K562 (cell line): ENCODE data around the gene CNFN. TPM values are rescaled to one million over a fixed set of nuclear protein-coding genes. Genes with fewer than 3 reads are reported as not detected.

Experiments used
- ATAC-seq: fragments of 200-7000 bp; cut with Tn5 transposase; 3 replicates; pipeline ENCODE4 v1.9.1; 2020; ENCODE audit warnings: moderate library complexity
- BruUV-seq: library from RNA; stranded (reverse); fragments of 400-500 nt; replicated peaks from 2 replicates; lab custom pipeline; 2021; lab: Mats Ljungman, UMichigan
- CTCF ChIA-PET: fragments of 300-600 bp; formaldehyde crosslinking; extraction: SDS; loops from one replicate; lab custom pipeline; 2021; ENCODE audit warnings: low intra/inter-chr PET ratio; lab: Yijun Ruan, JAX
- POLR2A ChIA-PET: fragments of 300-600, 350-650 bp; sonication (Branson Sonifier 250); formaldehyde crosslinking; extraction: SDS; loops from one replicate; lab custom pipeline; 2021; ENCODE audit warnings: antibody characterized with exemption, inconsistent platforms; lab: Yijun Ruan, JAX
- DNase-seq, 4 experiments: peaks; one replicate each; pipeline versions ENCODE4 v3.0.0 to v3.0.0-alpha.2; 2011 to 2018; ENCODE audit warnings: low spot score in 3 of 4, mixed read lengths in 3 of 4; ENCODE audit errors: extremely low read depth in 1 of 4
- FAIRE-seq: peaks from 2 replicates; lab custom pipeline; 2011; peaks lifted over from hg19 to GRCh38; lab: Jason Lieb, UNC
- H2AFZ ChIP-seq: 2 replicates; pipeline ENCODE4 v1.6.0; 2011; ENCODE audit warnings: low read depth, low read length, control low read depth, inconsistent platforms
- H3K27ac ChIP-seq: fragments of 200-600 bp; 3 replicates; pipeline ENCODE4 v1.8.0; 2011; ENCODE audit warnings: low read depth, mild to moderate bottlenecking, control low read depth, inconsistent platforms, low read length, moderate library complexity, mixed read lengths; ENCODE audit errors: extremely low read depth
- H3K27me3 ChIP-seq, 2 experiments: fragments of 300-600 bp in 1 of 2; 2 replicates in 1 of 2; 3 replicates in 1 of 2; pipeline versions ENCODE4 v1.6.0 to v1.8.0; 2011; ENCODE audit warnings: inconsistent platforms in 2 of 2, low read length in 2 of 2, mild to moderate bottlenecking in 1 of 2, mixed read lengths in 1 of 2, moderate library complexity in 1 of 2; ENCODE audit not compliant: control insufficient read depth in 2 of 2, insufficient read depth in 2 of 2
- H3K36me3 ChIP-seq: fragments of 300-600 bp; 3 replicates; pipeline ENCODE4 v1.8.0; 2011; ENCODE audit warnings: mild to moderate bottlenecking, low read length, inconsistent platforms; ENCODE audit not compliant: control insufficient read depth, insufficient read depth
- H3K4me1 ChIP-seq, 2 experiments: fragments of 200-600 bp in 1 of 2; replicated peaks in 1 of 2; 2 replicates in 1 of 2; 3 replicates in 1 of 2; pipeline versions ENCODE4 v1.5.1 to v1.8.0; 2011; ENCODE audit warnings: inconsistent platforms in 2 of 2, low read length in 2 of 2, mild to moderate bottlenecking in 1 of 2, mixed read lengths in 1 of 2, moderate library complexity in 1 of 2; ENCODE audit not compliant: control insufficient read depth in 2 of 2, insufficient read depth in 2 of 2
- H3K4me2 ChIP-seq: 2 replicates; pipeline ENCODE4 v1.6.1; 2011; ENCODE audit warnings: low read length, control low read depth, inconsistent platforms, mixed read lengths; ENCODE audit not compliant: insufficient read depth
- H3K4me3 ChIP-seq: fragments of 200-600 bp; sonication (generic), shearing (Covaris generic); 2 replicates; pipeline ENCODE4 v1.5.1; 2016; ENCODE audit warnings: control low read depth, inconsistent platforms
- H3K79me2 ChIP-seq: fragments of 200-600 bp; 3 replicates; pipeline ENCODE4 v1.8.0; 2011; ENCODE audit warnings: low read length, inconsistent platforms; ENCODE audit not compliant: control insufficient read depth, insufficient read depth
- H3K9ac ChIP-seq, 2 experiments: 2 replicates each; pipeline versions ENCODE4 v1.6.0 to v1.6.1; 2011; ENCODE audit warnings: low read depth in 2 of 2, low read length in 2 of 2, control low read depth in 1 of 2, inconsistent platforms in 1 of 2, mild to moderate bottlenecking in 1 of 2, mixed read lengths in 1 of 2; ENCODE audit not compliant: insufficient read depth in 1 of 2
- H3K9me1 ChIP-seq: one replicate; pipeline ENCODE4 v1.6.0; 2011; ENCODE audit warnings: inconsistent platforms, mild to moderate bottlenecking, low read length, moderate library complexity; ENCODE audit not compliant: control insufficient read depth, insufficient read depth
- H3K9me3 ChIP-seq: replicated peaks from 2 replicates; pipeline ENCODE4 v1.5.1; 2011; ENCODE audit warnings: low read depth, low read length, inconsistent platforms; ENCODE audit not compliant: control insufficient read depth, insufficient read depth
- H4K20me1 ChIP-seq: replicated peaks from 2 replicates; pipeline ENCODE4 v1.6.1; 2011; ENCODE audit warnings: low read length, inconsistent platforms, mixed read lengths; ENCODE audit not compliant: control insufficient read depth, insufficient read depth
- ELF1 ChIP-seq: fragments of 200-800 bp; sonication (Bioruptor generic); IDR thresholded peaks from 2 replicates; pipeline ENCODE4 v1.6.1; 2016; ENCODE audit warnings: missing genetic modification characterization, missing compliant biosample characterization
- EZH2 ChIP-seq: IDR thresholded peaks from 2 replicates; pipeline ENCODE4 v1.6.1; 2012; ENCODE audit warnings: low read depth, mild to moderate bottlenecking, inconsistent platforms, low read length, borderline replicate concordance
- FOSL1 ChIP-seq: fragments of 200-800 bp; sonication (Bioruptor generic); conservative IDR thresholded peaks from 2 replicates; pipeline ENCODE4 v1.6.1; 2016; ENCODE audit warnings: missing genetic modification characterization, missing compliant biosample characterization
- HSF4 ChIP-seq: fragments of 250-450 bp; sonication (Bioruptor Pico); IDR thresholded peaks from 2 replicates; pipeline ENCODE4 v2.1.2; 2022; ENCODE audit warnings: mild to moderate bottlenecking, moderate library complexity, borderline replicate concordance
- MXI1 ChIP-seq: IDR thresholded peaks from 2 replicates; pipeline ENCODE4 v1.6.1; 2011; ENCODE audit warnings: low read depth, mild to moderate bottlenecking, improper control_type of control experiment, low read length
- NCOR1 ChIP-seq: fragments of 450-650 bp; IDR thresholded peaks from 2 replicates; pipeline ENCODE4 v1.6.1; 2016; ENCODE audit warnings: mild to moderate bottlenecking, moderate library complexity
- NR3C1 ChIP-seq: sonication (generic); formaldehyde crosslinking; IDR thresholded peaks from 2 replicates; pipeline ENCODE4 v1.8.1; 2022; ENCODE audit warnings: missing genetic modification reagents
- RBM15 ChIP-seq: fragments of 200-400 bp; formaldehyde crosslinking; IDR thresholded peaks from 2 replicates; pipeline ENCODE4 v1.6.1; 2018; ENCODE audit warnings: mild to moderate bottlenecking, low read length, moderate library complexity; ENCODE audit not compliant: insufficient read depth
- RCOR1 ChIP-seq, 2 experiments: IDR thresholded peaks; 2 replicates each; pipeline ENCODE4 v1.6.1; 2012; ENCODE audit warnings: low read depth in 2 of 2, low read length in 2 of 2, borderline replicate concordance in 1 of 2, improper control_type of control experiment in 1 of 2
- ZNF274 ChIP-seq: IDR thresholded peaks from 2 replicates; pipeline ENCODE4 v1.6.1; 2011; ENCODE audit warnings: low read depth, mild to moderate bottlenecking, low read length, moderate library complexity, borderline replicate concordance
- ZNF766 ChIP-seq: fragments of 200-800 bp; sonication (Bioruptor generic); conservative IDR thresholded peaks from 2 replicates; pipeline ENCODE4 v1.6.1; 2016; ENCODE audit warnings: missing genetic modification characterization, missing compliant biosample characterization
- WGBS: fragments of 100-300 bp; shearing (Covaris generic); methylation state at CpG from one replicate; pipeline ENCODE4 v1.1.6; 2016; ENCODE audit warnings: low coverage, mixed read lengths; ENCODE audit not compliant: insufficient coverage; ENCODE audit errors: missing lambda C conversion rate; 5-methylcytosine and 5-hydroxymethylcytosine counted together
- in situ Hi-C: fragments of 300-500 bp; cut with MboI; formaldehyde crosslinking; loops from 4 replicates; pipeline ENCODE4 v1.15.0; 2018; ENCODE audit warnings: inconsistent platforms, mixed read lengths
- intact Hi-C: fragments of 100-400 bp; cut with micrococcal nuclease; formaldehyde crosslinking; loops from 2 replicates; pipeline ENCODE4 v1.14.2; 2022
- polyA plus RNA-seq, 8 experiments: library from polyadenylated mRNA; depleted of rRNA in 4 of 8; stranded (reverse) in 5 of 8; unstranded in 3 of 8; fragments of >200 nt; fragmentation: Nextera tagmentation in 2 of 8; fragmentation: Illumina TruSeq in 1 of 8; extraction: Ambion mirVana in 2 of 8; extraction: Trizol in 1 of 8; gene quantifications; 2 replicates each; pipeline versions ENCODE4 v1.2.1 to v1.2.3, GENCODE V29; 2011 to 2014; ENCODE audit warnings: inconsistent platforms in 1 of 8, missing spikeins in 1 of 8
- total RNA-seq, 7 experiments: library from RNA; depleted of rRNA in 6 of 7; stranded (reverse); fragments of >200 nt in 6 of 7; fragmentation: Illumina TruSeq in 2 of 7; extraction: Trizol in 2 of 7; gene quantifications; 2 replicates each; pipeline versions ENCODE4 v1.2.1 to v1.2.3, GENCODE V29; 2011 to 2021; ENCODE audit warnings: low replicate concordance in 1 of 7
- TF ChIP-seq, protein P1 (sequence below): fragments of 450-650 bp; IDR thresholded peaks from 2 replicates; pipeline ENCODE4 v1.7.0; 2016; ENCODE audit warnings: borderline replicate concordance
- TF ChIP-seq, protein P2 (sequence below): fragments of 250-450 bp; sonication (Bioruptor Pico); IDR thresholded peaks from 2 replicates; pipeline ENCODE4 v1.8.0; 2021; ENCODE audit warnings: moderate library complexity, mild to moderate bottlenecking, inconsistent platforms

Gene CNFN
- total and polyA plus RNA-seq, 9 of the 15 experiments (the other 6 are each of a cell fraction or from before 2014, with no cell fraction given) = 0.18 to 0.52 (median 0.27) TPM; not detected in 5

GRCh38 chr19:42352301-42353259 lies 37.5 kb downstream of the CNFN start:
- H3K4me3 ChIP-seq = no peak overlapping the region
- no peak overlapping the region for H3K27ac ChIP-seq
- no peak overlapping the region for H3K9ac ChIP-seq
- no peak overlapping the region for H3K4me2 ChIP-seq
- BruUV-seq = no TSS peak
- intact Hi-C loops = no loop called here
- H3K4me1 ChIP-seq = peaks cover 0 to 30% of the 10 kb centered on the region in 2 experiments; a peak in 2 of 5 replicates
- in situ Hi-C loops = no loop called here
- no peaks in the 10 kb centered on the region for H3K27me3 ChIP-seq
- ATAC-seq (peak; percentile 49), DNase-seq (peak in 2 of 4 experiments; percentile 26 to 36), FAIRE-seq (no peak)
- H3K79me2 ChIP-seq = no peaks in the 10 kb centered on the region
- no peaks in the 10 kb centered on the region for H4K20me1 ChIP-seq
- H3K9me3 ChIP-seq = no peaks in the 10 kb centered on the region
- ChIA-PET CTCF (no interaction called here), POLR2A (interaction anchor here (0.6 to 1.1 kb wide), 3 partner anchors 25 to 167 kb away, joined by 3 read pairs; partner anchors contain the start of gene GSK3A)
- no peaks in the 10 kb centered on the region for H3K9me1 ChIP-seq
- peaks cover 4% of the 10 kb centered on the region; the same call in 1 of the 3 replicates for H3K36me3 ChIP-seq
- H2AFZ ChIP-seq = no peak overlapping the region
- 77% methylated on average over 17 of the region's 31 CpGs for WGBS
- TF ChIP-seq NR3C1 (CRISPR knock-in tag) (no peak), RCOR1 (IDR thresholded peaks at IDR 0.05; ENCODE audit: borderline replicate concordance in 1 of 2, low read depth in 2 of 2, low read length in 2 of 2) (0 out of 4 replicates have a peak, but pooled peaks of 1 of the 2 experiments have one; percentile 18), HSF4 (CRISPR knock-in tag) (no peak), NCOR1 (no peak), ELF1 (no peak), ZNF766 (CRISPR knock-in tag) (no peak), ZNF274 (no peak), MXI1 (peak; percentile 52; the same call in 1 of the 2 replicates), FOSL1 (tag) (no peak), EZH2 (no peak), RBM15 (no peak)
- TF ChIP-seq, protein P1, sequence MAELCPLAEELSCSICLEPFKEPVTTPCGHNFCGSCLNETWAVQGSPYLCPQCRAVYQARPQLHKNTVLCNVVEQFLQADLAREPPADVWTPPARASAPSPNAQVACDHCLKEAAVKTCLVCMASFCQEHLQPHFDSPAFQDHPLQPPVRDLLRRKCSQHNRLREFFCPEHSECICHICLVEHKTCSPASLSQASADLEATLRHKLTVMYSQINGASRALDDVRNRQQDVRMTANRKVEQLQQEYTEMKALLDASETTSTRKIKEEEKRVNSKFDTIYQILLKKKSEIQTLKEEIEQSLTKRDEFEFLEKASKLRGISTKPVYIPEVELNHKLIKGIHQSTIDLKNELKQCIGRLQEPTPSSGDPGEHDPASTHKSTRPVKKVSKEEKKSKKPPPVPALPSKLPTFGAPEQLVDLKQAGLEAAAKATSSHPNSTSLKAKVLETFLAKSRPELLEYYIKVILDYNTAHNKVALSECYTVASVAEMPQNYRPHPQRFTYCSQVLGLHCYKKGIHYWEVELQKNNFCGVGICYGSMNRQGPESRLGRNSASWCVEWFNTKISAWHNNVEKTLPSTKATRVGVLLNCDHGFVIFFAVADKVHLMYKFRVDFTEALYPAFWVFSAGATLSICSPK = no peak
- TF ChIP-seq, protein P2, sequence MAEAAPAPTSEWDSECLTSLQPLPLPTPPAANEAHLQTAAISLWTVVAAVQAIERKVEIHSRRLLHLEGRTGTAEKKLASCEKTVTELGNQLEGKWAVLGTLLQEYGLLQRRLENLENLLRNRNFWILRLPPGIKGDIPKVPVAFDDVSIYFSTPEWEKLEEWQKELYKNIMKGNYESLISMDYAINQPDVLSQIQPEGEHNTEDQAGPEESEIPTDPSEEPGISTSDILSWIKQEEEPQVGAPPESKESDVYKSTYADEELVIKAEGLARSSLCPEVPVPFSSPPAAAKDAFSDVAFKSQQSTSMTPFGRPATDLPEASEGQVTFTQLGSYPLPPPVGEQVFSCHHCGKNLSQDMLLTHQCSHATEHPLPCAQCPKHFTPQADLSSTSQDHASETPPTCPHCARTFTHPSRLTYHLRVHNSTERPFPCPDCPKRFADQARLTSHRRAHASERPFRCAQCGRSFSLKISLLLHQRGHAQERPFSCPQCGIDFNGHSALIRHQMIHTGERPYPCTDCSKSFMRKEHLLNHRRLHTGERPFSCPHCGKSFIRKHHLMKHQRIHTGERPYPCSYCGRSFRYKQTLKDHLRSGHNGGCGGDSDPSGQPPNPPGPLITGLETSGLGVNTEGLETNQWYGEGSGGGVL (CRISPR knock-in tag) = no peak
